Caco-2 (cell line): Measurements from ENCODE around the gene MYH1. TPM values are rescaled to one million over a fixed set of nuclear protein-coding genes. Genes with fewer than 3 reads are reported as not detected.

Source experiments
- BruUV-seq: library from RNA; stranded (reverse); fragments of 400-500 nt; replicated peaks from 2 replicates; lab custom pipeline; 2021; lab: Mats Ljungman, UMichigan
- CTCF ChIA-PET: fragments of 300-600 bp; sonication (Branson Sonifier 250); formaldehyde crosslinking; loops from one replicate; lab custom pipeline; 2022; ENCODE audit warnings: antibody characterized with exemption; lab: Charles Lee
- POLR2A ChIA-PET: fragments of 300-600 bp; sonication (Branson Sonifier 250); formaldehyde crosslinking; loops from one replicate; lab custom pipeline; 2022; ENCODE audit warnings: antibody characterized with exemption; lab: Charles Lee
- DNase-seq, 2 experiments: peaks; one replicate each; pipeline versions ENCODE4 v3.0.0 to v3.0.0-alpha.2; 2020 to 2022
- H3K27me3 ChIP-seq: replicated peaks from 2 replicates; pipeline ENCODE4 v1.6.0; 2011; ENCODE audit warnings: low read length; ENCODE audit not compliant: control insufficient read depth, insufficient read depth
- H3K36me3 ChIP-seq: 2 replicates; pipeline ENCODE4 v1.5.1; 2011; ENCODE audit warnings: low read length; ENCODE audit not compliant: control insufficient read depth, insufficient read depth
- H3K4me1 ChIP-seq: fragments of 250-450 bp; sonication (Bioruptor Pico); 2 replicates; pipeline ENCODE4 v1.5.1; 2020; ENCODE audit warnings: mild to moderate bottlenecking
- H3K4me3 ChIP-seq: 2 replicates; pipeline ENCODE4 v1.5.1; 2011; ENCODE audit warnings: low read depth, mild to moderate bottlenecking, control low read depth, low read length
- H3K9me3 ChIP-seq: fragments of 250-450 bp; sonication (Bioruptor Pico); 2 replicates; pipeline ENCODE4 v1.5.1; 2020; ENCODE audit warnings: mild to moderate bottlenecking, moderate library complexity
- H3K27ac Mint-ChIP-seq: one replicate; pipeline ENCODE4 v1.8.0; 2022; ENCODE audit warnings: mixed read lengths; ENCODE audit not compliant: unreplicated experiment
- H3K27me3 Mint-ChIP-seq: one replicate; pipeline ENCODE4 v1.8.0; 2022; ENCODE audit warnings: mixed read lengths; ENCODE audit not compliant: insufficient read depth, unreplicated experiment
- H3K36me3 Mint-ChIP-seq: one replicate; pipeline ENCODE4 v1.8.0; 2022; ENCODE audit warnings: mild to moderate bottlenecking, mixed read lengths; ENCODE audit not compliant: insufficient read depth, unreplicated experiment
- H3K4me1 Mint-ChIP-seq: one replicate; pipeline ENCODE4 v1.8.0; 2022; ENCODE audit warnings: low read depth, mixed read lengths; ENCODE audit not compliant: unreplicated experiment
- H3K4me3 Mint-ChIP-seq: one replicate; pipeline ENCODE4 v1.8.0; 2022; ENCODE audit warnings: mild to moderate bottlenecking, moderate library complexity, mixed read lengths; ENCODE audit not compliant: unreplicated experiment
- H3K9me3 Mint-ChIP-seq: one replicate; pipeline ENCODE4 v1.8.0; 2022; ENCODE audit warnings: mixed read lengths; ENCODE audit not compliant: unreplicated experiment
- CTCF ChIP-seq, 2 experiments: fragments of 200-600 bp in 1 of 2; IDR thresholded peaks; 1 replicate in 1 of 2; 2 replicates in 1 of 2; pipeline versions ENCODE4 v1.5.1 to v1.8.0; 2011 to 2022; ENCODE audit warnings: antibody characterized with exemption in 1 of 2, control low read depth in 1 of 2, inconsistent platforms in 1 of 2, low read depth in 1 of 2, low read length in 1 of 2, mild to moderate bottlenecking in 1 of 2, moderate library complexity in 1 of 2; ENCODE audit not compliant: insufficient read depth in 1 of 2, severe bottlenecking in 1 of 2, unreplicated experiment in 1 of 2
- intact Hi-C: fragments of 100-400 bp; cut with micrococcal nuclease; formaldehyde crosslinking; loops from one replicate; pipeline ENCODE4 v1.10.0; 2022; ENCODE audit not compliant: unreplicated experiment
- total RNA-seq: library from RNA; stranded (reverse); gene quantifications from 2 replicates; pipeline ENCODE4 v1.2.3, GENCODE V29; 2022

The MYH1 gene
- total RNA-seq, 1 experiment from 2014 or later = not detected

- ChIA-PET POLR2A (no interaction called here), CTCF (no interaction called here)
- Histone ChIP-seq H3K4me1 (no peaks in the 10 kb centered on the region), H3K27me3 (no peaks in the 10 kb centered on the region), H3K36me3 (no peaks in the 10 kb centered on the region), H3K4me3 (no peak within 1 kb of the TSS), H3K9me3 (no peaks in the 10 kb centered on the region)
- H3K4me1 Mint-ChIP-seq = no peaks in the 10 kb centered on the region
- no peaks in the 10 kb centered on the region for H3K36me3 Mint-ChIP-seq
- no TSS peak for BruUV-seq
- H3K9me3 Mint-ChIP-seq = no peaks in the 10 kb centered on the region
- no peak within 1 kb of the TSS for H3K27ac Mint-ChIP-seq
- no peak for TF ChIP-seq CTCF (IDR thresholded peaks at IDR 0.05; ENCODE audit: insufficient read depth in 1 of 2, low read depth in 1 of 2, low read length in 1 of 2, severe bottlenecking in 1 of 2, unreplicated experiment in 1 of 2)
- intact Hi-C loops = no loop called here
- DNase-seq = no peak
- no peak within 1 kb of the TSS for H3K4me3 Mint-ChIP-seq
- H3K27me3 Mint-ChIP-seq = no peaks in the 10 kb centered on the region
Measured at GRCh38 chr17:10469459-10469858, 48.9 kb downstream of the MYH1 start, which contains the start of gene MYH4. TSS of gene MYH4 (minus strand) at chr17:10469559. CDS start at chr17:10466745, 2,814 bp downstream.

- no peaks in the 10 kb centered on the region for H3K4me1 ChIP-seq
- Mint-ChIP-seq H3K9me3 (no peaks in the 10 kb centered on the region), H3K4me3 (no peak overlapping the region), H3K4me1 (no peaks in the 10 kb centered on the region), H3K27ac (no peak overlapping the region), H3K27me3 (no peaks in the 10 kb centered on the region), H3K36me3 (no peaks in the 10 kb centered on the region)
- no peaks in the 10 kb centered on the region for H3K36me3 ChIP-seq
- TF ChIP-seq CTCF (IDR thresholded peaks at IDR 0.05; ENCODE audit: insufficient read depth in 1 of 2, low read depth in 1 of 2, low read length in 1 of 2, severe bottlenecking in 1 of 2, unreplicated experiment in 1 of 2) = no peak
- no peaks in the 10 kb centered on the region for H3K9me3 ChIP-seq
- no peak for DNase-seq
- H3K4me3 ChIP-seq = no peak overlapping the region
- ChIA-PET POLR2A (interaction anchor here (0.7 kb wide), 1 partner anchor 327 kb away, joined by 3 read pairs; no protein-coding TSS in a partner anchor), CTCF (no interaction called here)
- no TSS peak for BruUV-seq
- intact Hi-C loops = no loop called here
- no peaks in the 10 kb centered on the region for H3K27me3 ChIP-seq
Measured at GRCh38 chr17:10463402-10463801, 54.9 kb downstream of the MYH1 start.

DNA sequence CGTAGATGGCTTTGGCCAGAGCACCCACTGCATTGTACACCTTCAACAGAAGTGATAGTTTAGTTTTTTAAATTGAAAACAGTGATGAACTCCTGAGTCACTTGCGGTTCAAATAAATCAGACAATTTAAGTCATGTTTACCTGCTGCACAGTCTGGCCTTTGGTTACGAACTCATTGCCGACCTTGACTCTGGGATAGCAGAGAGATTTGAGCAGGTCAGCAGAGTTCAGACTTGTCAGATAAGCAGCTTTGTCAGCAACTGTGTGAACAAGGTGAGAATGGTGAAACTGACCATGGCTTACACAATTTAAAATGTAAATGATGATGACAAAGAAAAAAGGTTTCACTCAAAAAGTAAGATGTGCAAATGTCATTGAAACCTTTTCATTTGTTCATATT, 58.3 kb downstream of the MYH1 start:
- no peaks in the 10 kb centered on the region for H3K27me3 ChIP-seq
- Mint-ChIP-seq H3K27me3 (no peaks in the 10 kb centered on the region), H3K27ac (no peak overlapping the region), H3K36me3 (no peaks in the 10 kb centered on the region), H3K4me1 (no peaks in the 10 kb centered on the region), H3K4me3 (no peak overlapping the region), H3K9me3 (no peaks in the 10 kb centered on the region)
- no peaks in the 10 kb centered on the region for H3K4me1 ChIP-seq
- intact Hi-C loops = no loop called here
- DNase-seq = no peak
- no peaks in the 10 kb centered on the region for H3K9me3 ChIP-seq
- no TSS peak for BruUV-seq
- no peak overlapping the region for H3K4me3 ChIP-seq
- CTCF ChIA-PET = no interaction called here
- H3K36me3 ChIP-seq = no peaks in the 10 kb centered on the region
- TF ChIP-seq CTCF (IDR thresholded peaks at IDR 0.05; ENCODE audit: insufficient read depth in 1 of 2, low read depth in 1 of 2, low read length in 1 of 2, severe bottlenecking in 1 of 2, unreplicated experiment in 1 of 2) = no peak
- POLR2A ChIA-PET = no interaction called here
